ENCODE results near the gene GNAQ. TPM values are rescaled to one million over a fixed set of nuclear protein-coding genes. Genes with fewer than 3 reads are reported as not detected.

GNAQ gene
- polyA plus RNA-seq, 5 donors: 45.4 to 67.1 (median 63.8) TPM

GRCh38 chr9:77975806-77976205 lies 55.8 kb downstream of the GNAQ start:
- DNase-seq: no peak

GRCh38 chr9:77975036-77975435 lies 56.6 kb downstream of the GNAQ start:
- no peak for DNase-seq

DNA sequence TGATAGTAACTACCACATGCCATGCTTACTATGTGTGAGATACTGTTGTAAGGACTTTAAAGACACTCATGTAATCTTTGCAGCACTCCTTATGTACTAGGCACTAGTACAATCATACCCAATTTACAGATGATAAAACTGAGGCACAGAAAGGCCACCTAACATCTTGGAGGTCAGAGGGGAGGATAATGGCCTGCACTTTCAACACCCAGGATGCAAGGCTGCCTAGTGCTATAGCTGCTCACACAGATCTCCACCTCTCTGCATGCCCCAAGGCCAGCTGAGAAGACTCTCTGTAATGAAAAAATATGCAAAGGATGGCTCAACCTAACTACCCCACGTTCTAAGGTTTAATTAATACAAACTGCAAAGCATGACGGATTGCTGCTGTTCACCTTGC lies 57.2 kb downstream of the GNAQ start:
- no peak for DNase-seq

DNA sequence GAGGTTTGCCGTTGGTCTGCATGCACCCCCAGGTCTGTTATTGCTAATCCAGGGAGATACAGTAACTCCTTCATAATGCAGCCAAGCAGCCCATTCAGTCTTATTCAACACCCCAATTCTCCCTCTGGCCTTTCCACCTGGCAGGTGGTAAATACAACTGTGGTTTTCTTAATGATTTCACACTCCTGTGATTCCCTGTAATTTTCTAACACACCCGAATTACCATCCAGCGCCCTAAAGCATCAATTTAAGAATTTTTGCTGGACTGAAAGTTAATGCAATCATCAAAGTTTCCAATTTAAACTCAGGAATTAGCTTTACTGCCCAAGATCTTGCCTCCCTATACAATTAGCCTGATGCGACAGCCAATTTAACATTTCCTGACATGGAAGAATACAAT lies 62.5 kb downstream of the GNAQ start:
- DNase-seq: no peak

GRCh38 chr9:77968506-77968905 lies 63.1 kb downstream of the GNAQ start:
- no peak for DNase-seq

- DNase-seq: no peak
These were observed 64.9 kb downstream of the GNAQ start for GRCh38 chr9:77966718-77967117.

GRCh38 chr9:77965445-77966123 lies 66.0 kb downstream of the GNAQ start:
- no peak for DNase-seq

GRCh38 chr9:77964258-77964657 lies 67.4 kb downstream of the GNAQ start:
- DNase-seq: no peak

GRCh38 chr9:77961541-77961940 lies 70.1 kb downstream of the GNAQ start:
- DNase-seq: no peak

DNA sequence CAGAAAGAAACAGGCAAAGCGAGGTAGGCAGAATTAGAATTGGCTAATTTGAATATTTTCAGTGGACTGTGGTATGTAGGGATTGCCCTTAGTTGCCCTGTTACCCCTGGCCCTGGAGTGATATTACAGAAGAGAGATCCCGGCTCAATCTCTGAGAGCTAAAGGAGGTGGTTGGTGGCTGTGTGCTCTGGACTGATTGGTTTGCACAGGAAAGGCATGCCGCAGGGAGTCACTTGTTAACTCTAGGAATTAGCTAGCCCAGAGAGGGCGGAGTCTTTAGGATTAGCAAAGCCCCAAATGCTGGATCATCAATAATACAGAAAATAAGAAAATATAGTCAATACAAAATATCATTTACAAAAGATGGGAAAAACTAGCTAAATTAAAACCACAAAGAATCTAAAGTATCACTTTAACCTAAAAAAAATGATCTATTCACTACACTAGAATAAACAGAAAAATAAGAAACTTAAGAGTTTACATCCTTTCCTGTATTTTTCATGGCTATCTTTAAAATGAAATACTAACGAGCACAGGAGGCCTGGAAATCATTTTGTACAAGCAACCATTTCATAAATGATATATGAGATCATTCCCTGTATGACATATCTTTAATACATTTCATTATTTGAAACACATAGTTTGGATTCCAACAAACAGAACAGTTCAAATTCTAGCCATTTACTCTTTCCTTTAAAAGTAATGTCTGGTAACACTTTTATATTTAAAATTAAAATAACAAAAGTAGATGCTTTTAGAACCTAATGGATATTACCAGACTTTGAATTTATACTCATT lies 71.1 kb downstream of the GNAQ start:
- no peak for DNase-seq

DNA sequence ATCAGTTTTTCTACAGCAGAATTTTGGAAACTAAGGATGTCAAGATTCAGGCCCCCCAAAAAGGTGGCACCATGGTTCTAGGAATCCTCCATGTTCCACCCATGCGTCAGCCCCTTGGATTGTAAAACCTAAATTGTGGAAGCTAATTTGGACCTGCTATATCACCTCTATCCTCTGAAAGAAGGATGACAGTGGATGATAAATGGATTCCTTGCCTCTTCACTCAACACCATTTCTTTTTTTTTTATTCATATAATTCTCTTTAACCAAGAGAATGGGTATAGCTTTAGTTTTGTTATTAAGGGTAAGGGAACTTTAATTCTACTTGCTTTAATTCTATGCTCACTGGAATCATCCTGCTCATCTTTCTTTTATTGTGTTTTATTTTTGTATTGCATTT lies 71.8 kb downstream of the GNAQ start:
- no peak for DNase-seq

GRCh38 chr9:77957652-77958051 lies 74.0 kb downstream of the GNAQ start:
- no peak for DNase-seq

DNA sequence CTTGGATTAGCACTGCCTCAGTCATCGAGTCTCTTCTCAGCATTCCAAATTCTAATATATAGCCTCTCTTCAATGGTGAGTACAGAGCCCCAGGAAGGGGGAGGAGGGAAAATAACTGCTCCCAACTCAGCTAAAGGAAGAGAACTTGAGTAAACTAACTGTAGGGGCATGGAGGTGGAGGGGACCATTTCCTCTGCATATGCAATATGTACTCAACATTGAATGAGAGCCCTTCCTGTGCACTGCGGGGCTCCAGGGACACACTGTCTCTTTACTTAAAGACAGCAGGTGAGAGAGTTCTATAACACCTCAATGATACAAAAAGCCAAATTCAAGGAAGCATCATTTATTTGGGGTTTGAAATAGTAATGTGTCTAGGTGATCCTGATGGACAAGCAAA lies 75.1 kb downstream of the GNAQ start:
- DNase-seq: no peak

GRCh38 chr9:77954666-77955015 lies 77.0 kb downstream of the GNAQ start:
- no peak for DNase-seq

- DNase-seq: no peak
These were observed 77.5 kb downstream of the GNAQ start for GRCh38 chr9:77954013-77954665.

DNA sequence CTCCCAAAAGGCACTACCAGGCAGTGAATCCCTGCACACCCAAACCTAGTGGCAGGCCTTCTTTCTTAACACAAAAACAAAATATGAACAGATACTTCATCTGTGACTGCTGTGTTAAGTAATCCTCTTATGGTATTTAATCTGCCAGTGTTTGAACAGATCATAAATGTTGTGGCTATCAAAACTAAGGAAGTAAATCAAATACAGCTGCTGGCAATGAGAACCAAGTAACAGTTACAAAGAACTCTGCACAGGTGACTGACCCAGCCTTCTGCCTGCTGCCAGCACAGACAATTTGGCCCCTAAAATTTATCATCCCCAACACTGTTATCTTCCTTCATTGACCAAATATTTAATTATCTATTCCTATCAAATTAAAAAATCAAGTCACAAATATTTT lies 78.0 kb downstream of the GNAQ start:
- no peak for DNase-seq

DNA sequence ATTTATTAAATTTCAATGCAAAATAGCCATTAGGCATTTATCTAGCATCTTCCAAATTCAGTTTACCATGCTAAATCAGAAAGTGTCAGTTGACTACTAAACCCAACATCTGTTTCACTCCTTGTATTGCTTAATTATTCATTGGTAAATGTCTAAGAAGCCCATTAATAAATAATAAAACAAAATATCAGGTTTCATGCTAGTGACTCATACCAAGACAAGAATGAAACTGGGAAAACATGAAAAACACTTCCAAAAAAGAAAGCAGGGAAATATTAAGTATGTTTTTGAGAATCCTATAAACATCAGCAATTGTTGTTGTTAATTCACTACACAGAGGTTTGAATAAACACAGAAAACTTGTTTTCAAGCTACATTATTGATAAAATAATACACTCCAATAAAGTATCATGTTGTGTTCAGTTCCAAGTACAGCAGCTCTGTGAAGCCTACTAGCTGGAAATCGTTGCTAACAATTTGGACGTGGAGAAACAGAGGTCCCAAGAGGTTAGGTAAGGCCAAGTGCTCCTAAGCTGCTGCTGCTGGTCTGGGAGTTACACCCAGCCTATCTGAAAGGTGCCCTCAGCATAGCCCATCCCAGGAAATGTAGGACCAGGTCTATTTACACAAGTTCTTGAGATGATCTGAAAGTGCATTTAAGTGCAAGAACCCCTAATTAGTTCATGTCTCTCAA lies 78.8 kb downstream of the GNAQ start:
- DNase-seq: no peak

DNA sequence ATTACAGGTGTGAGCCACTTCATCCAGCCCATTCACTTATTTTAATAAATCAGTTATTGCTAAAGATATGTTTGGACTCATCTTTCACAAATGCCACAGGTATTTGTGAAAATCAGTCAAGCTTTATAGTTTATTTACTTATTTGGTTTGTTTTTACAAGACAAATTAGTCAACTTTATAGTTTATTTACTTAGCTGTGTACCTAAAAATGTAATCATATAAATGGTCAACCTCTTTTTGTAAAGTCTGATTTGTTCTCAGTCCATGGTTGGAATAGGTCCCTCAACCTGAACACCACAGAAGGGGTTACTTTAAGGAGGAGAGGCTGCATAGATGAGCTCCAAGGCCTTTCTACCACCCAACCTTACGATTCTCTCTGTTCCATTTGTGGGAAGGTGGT lies 80.2 kb downstream of the GNAQ start:
- DNase-seq: no peak

DNA sequence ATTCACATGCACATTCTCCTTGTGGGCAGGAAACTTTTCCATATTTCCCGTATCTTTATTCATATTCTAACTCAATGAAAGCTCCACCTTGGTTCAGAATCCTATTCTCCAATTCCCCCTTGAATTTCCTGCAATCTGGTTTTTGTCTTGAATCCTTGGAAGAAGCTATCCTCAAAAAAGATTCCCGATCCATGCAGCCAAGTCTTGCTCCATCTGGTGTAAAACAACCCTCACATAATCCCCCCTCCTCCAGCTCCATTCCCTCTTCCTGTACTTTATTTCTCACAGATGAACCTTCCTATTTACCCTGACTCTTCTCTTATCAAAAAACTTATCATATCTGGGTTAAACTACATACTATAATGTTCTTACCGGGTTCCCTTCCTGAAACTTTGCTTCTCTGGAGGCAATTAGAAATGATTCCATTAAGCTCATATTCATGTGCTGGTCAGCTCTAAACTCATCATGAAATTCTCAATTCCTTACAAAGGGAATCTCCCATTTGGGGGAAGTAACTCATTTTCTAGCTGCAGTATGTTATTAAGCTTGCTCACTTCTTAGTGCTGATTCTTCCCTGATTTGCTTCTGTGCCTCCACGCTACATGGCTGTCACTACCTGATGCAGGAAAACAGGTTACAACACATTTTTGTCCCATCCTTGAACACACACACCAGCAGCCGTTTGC lies 81.7 kb downstream of the GNAQ start:
- DNase-seq: no peak

GRCh38 chr9:77947651-77948050 lies 84.0 kb downstream of the GNAQ start:
- no peak for DNase-seq

DNA sequence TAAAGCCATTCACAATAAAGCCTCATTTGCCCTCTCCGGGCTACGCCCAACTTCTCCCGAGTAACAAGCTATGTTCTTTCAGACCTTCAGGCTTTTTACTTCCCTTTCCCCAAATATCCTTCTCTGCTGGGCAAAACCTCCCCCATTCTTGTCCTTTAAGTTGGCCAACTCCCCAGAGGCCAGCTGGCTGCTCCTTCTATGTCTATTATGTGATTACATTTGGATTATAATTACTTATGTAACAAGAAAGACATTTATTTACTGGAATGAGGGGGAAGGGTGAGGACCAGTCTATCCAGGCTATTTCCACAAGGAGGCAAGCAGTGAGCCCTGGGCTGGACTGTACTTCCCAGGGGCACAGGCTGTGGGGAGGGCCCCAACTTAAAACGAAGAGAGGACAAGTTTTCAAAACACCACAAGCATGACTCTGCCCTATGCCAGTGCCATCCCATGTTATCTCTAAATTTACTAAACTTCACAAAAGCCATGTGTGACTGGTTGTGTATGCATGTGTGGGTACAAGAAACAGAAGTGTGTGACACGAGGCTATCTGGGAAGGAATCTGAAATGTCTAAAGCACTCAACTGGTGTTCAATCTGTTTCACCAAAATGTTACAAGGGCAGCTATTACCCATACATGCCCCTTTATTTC lies 84.5 kb downstream of the GNAQ start:
- DNase-seq: peak; percentile 37 to 39

Measured in right lung (tissue), 5 donors.